Choroid plexus epithelial cell (primary cell): ENCODE data around the gene FGD5.

ENCODE experiments used
- DNase-seq: peaks from one replicate; pipeline ENCODE4 v3.0.0-alpha.2; 2010; ENCODE audit warnings: low read depth
- H3K4me3 ChIP-seq: 2 replicates; pipeline ENCODE4 v1.5.1; 2011; ENCODE audit warnings: low read depth, mild to moderate bottlenecking, control low read depth, low read length, moderate library complexity
- TF ChIP-seq, protein P1 (sequence below): conservative IDR thresholded peaks from 2 replicates; pipeline ENCODE4 v1.5.1; 2011; ENCODE audit warnings: low read depth, mild to moderate bottlenecking, control low read depth, inconsistent platforms, low read length, moderate library complexity

Gene FGD5

DNA sequence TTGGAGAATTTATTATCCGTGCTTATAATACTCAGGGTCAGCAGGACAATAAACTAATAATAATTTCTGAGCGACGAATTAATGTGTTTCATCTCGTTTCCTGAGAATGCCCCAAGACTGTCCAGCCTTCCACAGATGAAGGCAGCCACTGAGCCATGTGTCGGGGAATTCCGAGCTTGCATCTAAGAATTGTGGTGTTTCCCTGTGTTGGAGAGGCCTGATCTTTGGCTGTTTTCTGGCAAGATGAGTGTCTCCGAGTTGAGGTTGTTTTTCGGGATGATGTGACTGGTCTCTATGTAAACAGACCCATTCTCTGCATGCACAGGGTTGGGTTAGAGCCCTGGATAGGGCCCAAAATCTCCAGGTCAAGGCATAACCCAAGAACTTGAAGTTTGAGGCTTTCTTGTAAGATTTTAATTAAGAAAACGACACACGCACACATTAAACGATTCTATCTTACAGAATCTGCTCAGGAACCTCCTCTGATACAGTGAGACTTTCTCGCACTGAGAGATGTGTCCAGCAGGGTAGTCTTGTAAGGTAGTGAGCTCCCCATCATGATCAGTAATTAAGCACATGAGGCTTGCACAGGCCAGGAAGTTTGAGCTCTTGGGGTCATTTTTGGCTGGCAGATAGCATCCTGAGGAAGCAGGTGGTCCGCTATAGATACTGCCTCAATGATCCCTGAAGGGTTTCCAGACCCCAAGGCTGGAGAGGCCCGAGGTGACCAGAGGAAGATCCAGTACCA lies 14.4 kb downstream of the FGD5 start:
- TF ChIP-seq, protein P1, sequence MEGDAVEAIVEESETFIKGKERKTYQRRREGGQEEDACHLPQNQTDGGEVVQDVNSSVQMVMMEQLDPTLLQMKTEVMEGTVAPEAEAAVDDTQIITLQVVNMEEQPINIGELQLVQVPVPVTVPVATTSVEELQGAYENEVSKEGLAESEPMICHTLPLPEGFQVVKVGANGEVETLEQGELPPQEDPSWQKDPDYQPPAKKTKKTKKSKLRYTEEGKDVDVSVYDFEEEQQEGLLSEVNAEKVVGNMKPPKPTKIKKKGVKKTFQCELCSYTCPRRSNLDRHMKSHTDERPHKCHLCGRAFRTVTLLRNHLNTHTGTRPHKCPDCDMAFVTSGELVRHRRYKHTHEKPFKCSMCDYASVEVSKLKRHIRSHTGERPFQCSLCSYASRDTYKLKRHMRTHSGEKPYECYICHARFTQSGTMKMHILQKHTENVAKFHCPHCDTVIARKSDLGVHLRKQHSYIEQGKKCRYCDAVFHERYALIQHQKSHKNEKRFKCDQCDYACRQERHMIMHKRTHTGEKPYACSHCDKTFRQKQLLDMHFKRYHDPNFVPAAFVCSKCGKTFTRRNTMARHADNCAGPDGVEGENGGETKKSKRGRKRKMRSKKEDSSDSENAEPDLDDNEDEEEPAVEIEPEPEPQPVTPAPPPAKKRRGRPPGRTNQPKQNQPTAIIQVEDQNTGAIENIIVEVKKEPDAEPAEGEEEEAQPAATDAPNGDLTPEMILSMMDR: no peak
- no peak overlapping the region for H3K4me3 ChIP-seq
- no peak for DNase-seq

DNA sequence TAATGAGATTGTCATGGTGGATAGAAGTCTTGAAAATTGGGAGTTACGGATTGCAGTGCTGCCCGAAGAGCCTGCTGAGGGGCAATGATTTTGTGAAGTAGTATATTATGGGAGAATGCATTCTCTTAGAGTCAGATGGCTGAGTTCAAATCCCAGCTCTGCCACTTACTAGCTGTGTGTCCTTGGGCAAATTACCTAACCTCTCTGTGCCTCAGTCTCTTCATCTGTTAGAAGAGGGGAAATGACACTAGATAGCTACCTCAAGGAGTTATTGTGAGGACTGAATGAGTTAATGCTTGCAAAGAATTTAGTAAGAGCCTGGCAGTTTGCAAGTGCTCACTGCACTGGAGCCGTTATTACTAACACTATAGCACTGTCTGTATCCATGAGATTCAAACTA lies 15.4 kb downstream of the FGD5 start:
- TF ChIP-seq, protein P1: no peak
- no peak for DNase-seq
- H3K4me3 ChIP-seq: no peak overlapping the region

DNA sequence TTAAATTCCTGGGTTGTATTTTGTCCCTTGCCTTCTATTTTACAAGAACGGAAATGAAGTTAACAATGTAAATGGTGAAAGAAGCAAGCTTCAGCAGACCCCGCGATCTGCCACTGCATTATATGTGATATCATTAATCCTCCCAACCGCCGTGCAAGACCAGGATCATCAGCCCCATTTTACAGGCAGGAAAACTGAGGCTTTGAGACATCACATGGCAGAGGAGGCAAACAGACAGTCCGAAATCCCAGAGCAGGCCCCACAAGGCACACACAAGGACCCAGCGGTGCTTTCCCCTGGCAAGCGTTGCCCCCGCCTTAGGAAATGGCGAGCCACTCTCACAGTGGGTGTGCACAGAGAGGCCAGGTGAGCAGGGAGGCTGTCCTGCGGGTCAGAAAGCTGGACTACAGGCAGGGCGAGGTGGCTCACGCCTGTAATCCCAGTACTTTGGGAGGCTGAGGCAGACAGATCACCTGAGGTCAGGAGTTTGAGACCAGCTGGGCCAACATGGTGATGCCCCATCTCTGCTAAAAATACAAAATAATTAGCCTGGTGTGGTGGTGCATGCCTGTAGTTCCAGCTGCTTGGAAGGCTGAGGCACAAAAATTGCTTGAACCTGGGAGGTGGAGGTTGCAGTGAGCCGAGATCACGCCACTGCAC lies 16.2 kb downstream of the FGD5 start:
- H3K4me3 ChIP-seq: no peak overlapping the region
- TF ChIP-seq, protein P1: no peak
- no peak for DNase-seq

DNA sequence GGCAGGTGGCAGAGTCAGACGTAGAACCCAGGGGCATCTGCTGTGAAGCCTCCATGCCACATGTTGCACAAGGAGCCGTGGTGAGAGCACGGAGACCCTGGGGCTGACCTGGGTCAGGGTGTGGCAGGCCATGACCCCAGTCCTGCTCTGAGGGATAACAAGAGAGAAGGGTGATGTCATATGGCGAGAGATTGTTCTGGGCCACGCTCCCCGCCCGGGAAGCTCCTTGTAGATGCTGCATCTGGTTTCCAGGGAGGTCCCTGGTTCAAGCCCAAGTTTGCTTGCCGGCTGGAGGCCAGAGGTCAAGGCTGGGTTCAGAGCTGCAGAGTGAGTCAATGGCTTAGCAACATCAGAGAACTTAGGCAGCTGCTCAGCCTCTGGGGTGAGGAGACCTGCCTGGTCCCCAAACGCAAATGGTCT lies 17.3 kb downstream of the FGD5 start:
- TF ChIP-seq, protein P1: no peak
- H3K4me3 ChIP-seq: no peak overlapping the region
- no peak for DNase-seq

DNA sequence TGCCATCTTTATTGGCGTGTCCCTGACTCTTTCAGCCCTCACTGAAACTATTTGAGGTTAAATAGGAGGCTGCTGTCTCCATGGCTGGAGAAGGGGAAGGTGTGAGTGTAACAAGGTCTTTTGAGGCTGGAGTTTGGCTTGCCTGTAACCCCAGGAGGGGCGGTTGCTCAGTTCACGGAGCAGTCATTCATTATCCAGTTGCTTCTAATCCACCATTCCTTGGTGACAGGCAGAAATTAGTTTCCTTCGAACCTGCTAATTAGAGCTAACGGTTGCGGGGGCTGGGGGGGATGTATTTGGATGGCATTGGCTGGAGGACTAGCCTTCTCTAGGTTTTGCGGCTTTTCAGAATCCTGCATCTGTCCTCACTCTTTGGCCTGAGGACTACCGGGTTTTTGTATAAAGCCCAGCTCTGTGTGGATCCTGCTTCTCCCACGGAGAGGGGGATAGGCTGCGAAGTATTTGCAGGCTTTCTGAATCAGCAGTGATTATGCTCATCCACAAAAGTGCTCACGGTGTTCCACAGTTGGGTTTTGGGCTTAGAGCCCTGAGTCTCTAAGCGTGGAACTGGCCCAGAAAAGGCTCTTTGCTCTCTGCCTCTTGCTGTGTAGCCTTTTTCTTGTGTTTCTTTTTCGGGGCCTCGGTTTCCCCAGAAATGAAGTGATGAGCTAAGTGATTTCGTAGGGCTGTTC lies 18.6 kb downstream of the FGD5 start:
- no peak for DNase-seq
- H3K4me3 ChIP-seq: no peak overlapping the region
- TF ChIP-seq, protein P1: no peak

DNA sequence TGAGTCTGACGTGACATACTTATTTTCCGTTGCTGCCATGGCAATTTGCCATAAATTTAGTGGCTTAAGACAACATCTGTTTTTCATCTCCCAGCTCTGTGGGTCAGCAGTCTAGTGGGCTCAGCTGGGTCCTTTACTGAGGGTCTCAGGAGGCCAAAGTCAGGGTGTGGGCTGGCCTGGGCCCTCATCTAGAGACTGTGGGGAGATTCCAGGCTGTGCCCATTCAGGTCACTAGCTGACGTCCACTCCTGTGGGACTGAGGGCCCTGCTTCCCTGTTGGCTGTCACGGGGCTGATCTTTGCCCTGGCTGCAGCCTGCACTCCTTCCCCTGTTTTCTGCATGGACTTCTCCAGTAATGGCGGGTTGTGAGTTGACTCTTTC lies 19.1 kb downstream of the FGD5 start:
- H3K4me3 ChIP-seq: no peak overlapping the region
- TF ChIP-seq, protein P1: no peak
- DNase-seq: no peak
